Measurements from ENCODE around the gene C16orf87.

Gene C16orf87

GRCh38 chr16:46783800-46784199, 47.2 kb downstream of the C16orf87 start:
- TF ChIP-seq, protein P1, sequence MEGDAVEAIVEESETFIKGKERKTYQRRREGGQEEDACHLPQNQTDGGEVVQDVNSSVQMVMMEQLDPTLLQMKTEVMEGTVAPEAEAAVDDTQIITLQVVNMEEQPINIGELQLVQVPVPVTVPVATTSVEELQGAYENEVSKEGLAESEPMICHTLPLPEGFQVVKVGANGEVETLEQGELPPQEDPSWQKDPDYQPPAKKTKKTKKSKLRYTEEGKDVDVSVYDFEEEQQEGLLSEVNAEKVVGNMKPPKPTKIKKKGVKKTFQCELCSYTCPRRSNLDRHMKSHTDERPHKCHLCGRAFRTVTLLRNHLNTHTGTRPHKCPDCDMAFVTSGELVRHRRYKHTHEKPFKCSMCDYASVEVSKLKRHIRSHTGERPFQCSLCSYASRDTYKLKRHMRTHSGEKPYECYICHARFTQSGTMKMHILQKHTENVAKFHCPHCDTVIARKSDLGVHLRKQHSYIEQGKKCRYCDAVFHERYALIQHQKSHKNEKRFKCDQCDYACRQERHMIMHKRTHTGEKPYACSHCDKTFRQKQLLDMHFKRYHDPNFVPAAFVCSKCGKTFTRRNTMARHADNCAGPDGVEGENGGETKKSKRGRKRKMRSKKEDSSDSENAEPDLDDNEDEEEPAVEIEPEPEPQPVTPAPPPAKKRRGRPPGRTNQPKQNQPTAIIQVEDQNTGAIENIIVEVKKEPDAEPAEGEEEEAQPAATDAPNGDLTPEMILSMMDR (conservative IDR thresholded peaks at IDR 0.05) = no peak
- no peak overlapping the region for H3K27ac ChIP-seq

GRCh38 chr16:46782320-46782719, 48.7 kb downstream of the C16orf87 start:
- TF ChIP-seq, protein P1 (conservative IDR thresholded peaks at IDR 0.05) = no peak
- no peak overlapping the region for H3K27ac ChIP-seq

- TF ChIP-seq, protein P1 (conservative IDR thresholded peaks at IDR 0.05) = no peak
- no peak overlapping the region for H3K27ac ChIP-seq
Observed at GRCh38 chr16:46777804-46778203, 53.2 kb downstream of the C16orf87 start.

DNA sequence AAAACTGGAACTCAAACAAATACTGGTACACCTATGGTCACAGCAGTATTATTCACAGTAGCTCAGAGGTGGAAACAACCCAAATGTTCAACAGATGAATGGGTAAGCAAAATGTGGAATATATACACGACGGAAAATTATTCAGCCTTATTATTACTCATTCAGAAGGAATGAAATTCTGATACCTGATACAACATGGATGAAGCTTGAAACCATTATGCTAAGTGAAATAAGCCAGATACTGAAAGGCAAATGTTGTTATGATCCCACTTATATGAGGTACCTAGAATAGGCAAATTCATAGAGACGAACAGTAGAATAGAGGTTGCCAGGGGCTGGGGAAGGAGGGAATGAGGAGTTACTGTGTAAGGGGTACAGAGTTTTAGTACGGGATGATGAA, 55.8 kb downstream of the C16orf87 start:
- TF ChIP-seq, protein P1 (conservative IDR thresholded peaks at IDR 0.05) = no peak
- no peak overlapping the region for H3K27ac ChIP-seq

GRCh38 chr16:46774743-46775177, 56.2 kb downstream of the C16orf87 start:
- TF ChIP-seq, protein P1 (conservative IDR thresholded peaks at IDR 0.05) = no peak
- H3K27ac ChIP-seq = no peak overlapping the region

DNA sequence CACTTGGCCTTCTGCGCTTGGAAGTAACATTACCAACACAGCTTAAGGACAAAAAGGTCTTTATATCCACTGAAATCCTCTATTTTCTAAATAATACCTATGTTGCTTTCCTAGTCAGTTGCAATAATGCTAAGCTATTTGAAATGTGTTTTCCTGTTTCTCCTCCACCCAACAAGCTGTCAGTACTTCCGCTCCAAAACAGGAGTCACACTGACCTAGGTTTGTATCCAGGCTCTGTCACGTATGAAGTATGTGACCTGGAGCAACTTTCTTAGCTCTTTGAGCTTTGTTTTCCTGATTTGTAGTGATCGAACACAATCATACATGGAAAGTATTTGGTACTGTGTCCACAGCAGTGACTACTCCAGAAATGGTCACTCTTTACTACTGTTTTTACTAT, 58.5 kb downstream of the C16orf87 start:
- no peak overlapping the region for H3K27ac ChIP-seq
- TF ChIP-seq, protein P1 (conservative IDR thresholded peaks at IDR 0.05) = no peak

DNA sequence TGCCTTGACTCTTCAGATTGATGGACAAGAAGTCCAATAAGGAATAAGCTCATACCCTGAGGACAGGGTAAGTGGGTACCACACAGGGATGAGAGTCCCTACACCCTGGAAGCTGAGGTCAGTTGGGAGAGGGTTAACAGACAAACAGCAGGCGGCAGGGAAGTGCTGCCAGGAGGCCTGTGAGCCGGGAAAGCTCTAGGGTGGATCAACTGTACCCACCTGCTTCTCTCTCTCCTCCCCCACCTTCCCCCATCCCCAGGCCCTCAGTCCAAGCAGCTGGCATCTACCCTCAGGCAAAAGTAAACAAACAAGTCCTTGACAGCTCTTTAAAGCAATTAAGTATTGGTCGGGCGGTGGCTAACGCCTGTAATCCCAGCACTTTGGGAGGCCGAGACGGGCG, 62.2 kb downstream of the C16orf87 start:
- TF ChIP-seq, protein P1 (conservative IDR thresholded peaks at IDR 0.05) = no peak

GRCh38 chr16:46765050-46765449, 65.9 kb downstream of the C16orf87 start:
- TF ChIP-seq, protein P1 (conservative IDR thresholded peaks at IDR 0.05) = no peak
- no peak overlapping the region for H3K27ac ChIP-seq

More for the DNA sequence above, 62.2 kb downstream of the C16orf87 start:
- no peak overlapping the region for H3K27ac ChIP-seq

Measured in VCaP (cell line).